ENCODE results near the gene MAMDC4.

Gene MAMDC4

DNA sequence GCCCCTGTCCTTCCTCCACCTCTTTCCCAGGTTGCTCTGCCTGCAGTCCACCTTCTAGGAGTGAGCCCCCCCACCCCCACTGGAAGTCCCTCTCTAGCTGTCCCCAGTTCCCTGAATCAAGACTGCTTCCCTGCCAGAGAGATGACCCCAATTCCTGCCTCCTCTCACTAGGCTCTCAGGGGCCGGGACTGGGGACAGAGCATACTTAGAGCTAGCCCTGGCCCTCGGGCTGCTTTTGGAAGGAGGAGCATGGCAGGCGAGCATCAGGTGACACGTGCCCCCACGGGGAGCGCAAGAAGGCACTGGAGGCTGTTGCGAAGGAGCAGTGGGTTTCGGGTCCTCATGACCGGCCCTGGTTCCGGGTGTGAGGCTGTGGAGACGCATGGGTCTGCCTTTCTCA, 43.9 kb downstream of the MAMDC4 start:
- no peak for DNase-seq

DNA sequence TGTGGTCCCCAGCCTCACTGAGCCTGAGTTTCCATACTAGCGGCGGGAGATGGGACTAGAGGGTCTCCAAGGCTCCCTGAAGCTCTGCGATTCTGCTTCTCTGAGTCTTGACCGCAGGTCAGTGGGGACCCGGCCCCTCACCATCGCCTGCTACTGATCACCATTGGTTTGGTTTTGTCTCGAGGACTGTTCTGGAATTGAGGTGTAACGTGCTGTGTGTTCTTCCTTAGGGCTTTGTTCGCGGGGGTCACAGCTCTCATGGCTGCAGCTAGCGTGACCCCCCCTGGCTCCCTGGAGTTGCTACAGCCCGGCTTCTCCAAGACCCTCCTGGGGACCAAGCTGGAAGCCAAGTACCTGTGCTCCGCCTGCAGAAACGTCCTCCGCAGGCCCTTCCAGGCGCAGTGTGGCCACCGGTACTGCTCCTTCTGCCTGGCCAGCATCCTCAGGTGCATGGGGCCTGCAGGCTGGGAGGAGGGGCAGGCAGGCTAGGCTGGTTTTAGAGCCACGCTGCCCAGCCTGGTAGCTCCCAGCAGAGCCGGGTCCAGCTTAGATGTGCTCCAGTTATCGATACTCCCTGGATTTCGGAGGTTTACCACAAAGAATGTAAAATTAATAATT, 46.4 kb downstream of the MAMDC4 start:
- no peak for DNase-seq

DNA sequence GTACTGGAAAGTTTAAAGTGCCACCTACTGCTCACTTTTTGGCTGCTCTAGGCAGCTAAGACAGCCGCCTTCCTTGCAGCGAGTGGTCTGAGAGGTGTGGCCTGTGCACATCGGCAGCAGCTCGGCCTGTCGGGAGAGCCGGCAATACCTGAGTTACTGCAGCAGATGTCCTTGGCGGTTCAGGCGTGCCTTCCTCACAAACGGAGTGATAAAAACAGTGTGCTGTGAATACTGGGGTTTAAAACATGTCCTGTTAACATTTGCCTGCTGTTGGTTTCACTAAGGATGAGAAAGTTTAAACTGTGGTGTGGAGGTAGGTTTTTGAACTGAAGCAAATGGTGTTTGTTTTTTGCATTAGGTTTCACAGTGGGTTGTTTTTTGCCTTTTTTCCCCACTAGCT, 47.0 kb downstream of the MAMDC4 start:
- DNase-seq = no peak

DNA sequence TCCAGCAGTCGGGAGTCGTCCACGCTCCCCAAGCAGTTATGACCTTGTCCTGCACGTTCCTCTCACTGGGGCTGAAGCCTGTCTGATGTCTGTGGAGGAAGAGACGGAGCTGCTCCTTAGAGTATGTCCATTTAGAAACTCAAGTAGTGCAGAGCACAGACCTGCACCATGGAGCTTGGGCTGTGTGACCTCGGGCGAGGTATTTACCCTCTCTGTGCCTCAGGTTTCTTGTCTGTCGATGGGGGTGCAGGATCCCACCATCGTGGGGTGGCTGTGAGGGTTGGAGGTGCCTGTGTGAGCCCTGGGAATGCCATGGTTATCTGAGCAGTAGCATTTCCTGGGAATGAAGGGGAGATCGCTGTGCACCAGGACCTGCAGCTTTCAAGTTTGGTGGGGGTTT, 48.4 kb downstream of the MAMDC4 start:
- no peak for DNase-seq

DNA sequence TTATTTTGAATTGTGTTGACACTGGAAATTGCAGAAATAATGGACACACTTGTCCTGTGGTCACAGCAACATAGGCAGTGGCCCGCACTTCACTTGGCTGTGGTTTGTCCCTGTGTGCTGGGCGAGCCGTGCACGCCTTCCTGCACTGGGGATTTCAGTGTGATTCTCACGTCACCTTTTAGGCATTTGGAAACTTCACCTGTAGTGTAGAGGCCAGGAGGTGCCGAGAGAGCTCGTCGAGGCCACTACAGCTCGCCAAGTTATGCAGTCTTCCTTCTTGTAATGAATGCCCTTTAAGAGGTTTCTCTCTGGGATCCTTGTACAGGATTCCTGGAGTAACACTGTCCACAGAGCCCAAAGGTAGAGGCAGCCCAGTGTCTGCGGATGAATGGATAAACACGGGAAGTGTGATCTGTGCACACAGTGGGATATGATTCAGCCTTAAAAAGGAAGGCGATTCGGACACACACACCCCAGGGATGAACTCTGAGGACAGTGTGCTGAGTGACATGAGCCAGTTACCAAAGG, 48.9 kb downstream of the MAMDC4 start:
- no peak for DNase-seq

DNA sequence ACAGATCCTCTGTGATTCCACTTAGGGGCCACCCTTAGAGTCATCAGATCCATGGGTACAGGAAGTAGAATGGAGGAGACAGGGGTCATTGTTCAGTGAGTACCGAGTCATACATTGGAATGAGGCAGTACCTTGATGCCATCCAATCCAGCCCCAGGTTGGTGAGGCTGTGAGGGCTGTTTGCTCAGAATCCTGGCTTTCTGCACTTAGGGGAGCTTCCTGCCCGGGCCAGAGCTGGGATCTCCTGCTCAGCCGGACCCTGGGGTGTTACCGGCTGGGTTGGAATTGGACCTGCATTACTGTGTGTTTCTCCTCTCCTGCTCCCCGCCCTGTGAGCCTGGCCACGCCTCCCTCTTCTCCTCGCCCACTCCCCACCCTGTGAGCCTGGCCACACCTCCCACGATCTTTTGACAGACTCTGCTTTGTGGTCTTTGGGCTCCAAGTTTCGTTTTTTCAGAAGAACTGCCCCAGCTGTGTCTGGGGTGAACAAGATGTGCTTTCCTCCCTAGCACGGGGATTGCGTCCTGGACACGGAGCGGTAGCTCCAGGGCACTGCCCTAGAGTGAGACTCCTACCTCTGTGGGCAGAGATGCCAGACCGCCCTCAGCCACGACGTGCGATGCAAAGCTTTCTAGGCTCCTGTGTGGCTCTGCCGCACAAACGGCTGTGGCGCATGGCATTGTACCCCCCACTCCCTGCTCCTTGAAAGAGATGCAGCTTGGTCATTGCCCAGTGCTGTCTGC, 49.5 kb downstream of the MAMDC4 start:
- no peak for DNase-seq

DNA sequence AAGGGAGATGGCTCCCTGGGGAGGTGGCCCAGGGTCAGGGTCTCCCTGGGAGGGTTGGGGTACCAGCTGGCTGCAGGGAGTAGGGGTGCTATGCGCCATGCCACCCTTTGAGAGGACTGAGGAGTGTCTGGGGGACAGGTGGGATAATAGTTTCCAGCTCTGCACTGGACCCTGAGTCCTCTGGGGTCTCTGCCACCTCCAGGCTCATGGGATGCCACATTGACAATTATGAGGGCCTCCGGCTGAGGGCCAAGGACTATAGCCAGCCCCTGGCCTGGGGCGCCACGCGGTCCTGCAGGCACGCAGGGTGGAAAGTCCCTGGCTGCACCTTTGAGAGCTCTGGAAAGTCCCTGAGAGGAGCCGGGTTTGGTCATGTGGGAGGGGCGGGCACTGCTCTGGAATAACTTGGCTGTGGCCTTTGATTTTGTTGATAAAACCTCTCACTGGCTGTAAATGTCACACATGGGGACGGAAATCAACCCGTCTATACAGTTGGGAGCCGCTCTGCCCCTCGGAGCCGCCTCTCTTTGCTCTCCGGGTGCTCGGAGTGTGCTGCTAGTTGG, 50.2 kb downstream of the MAMDC4 start:
- DNase-seq = peak; percentile 24

DNA sequence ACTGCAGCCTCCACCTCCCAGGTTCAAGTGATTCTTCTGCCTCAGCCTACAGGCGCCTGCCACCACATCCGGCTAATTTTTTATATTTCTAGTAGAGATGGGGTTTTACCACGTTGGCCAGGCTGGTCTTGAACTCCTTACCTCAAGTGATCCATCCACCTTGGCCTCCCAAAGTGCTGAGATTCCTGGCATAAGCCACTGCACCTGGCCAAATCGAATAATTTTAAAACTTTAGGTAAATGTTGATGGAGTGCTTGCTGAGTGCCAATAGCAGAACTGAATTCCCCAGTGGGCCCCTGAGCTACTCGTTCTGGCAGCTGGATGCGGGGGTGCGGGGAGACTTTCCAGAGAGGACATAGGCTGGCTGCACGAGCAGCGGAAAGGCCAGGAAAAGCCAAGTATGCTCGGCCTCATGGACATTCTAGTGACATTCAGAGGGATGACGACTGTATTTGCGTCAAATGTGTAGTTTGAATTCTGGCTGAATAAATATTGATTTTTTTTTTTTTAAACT, 51.0 kb downstream of the MAMDC4 start:
- DNase-seq = no peak

DNA sequence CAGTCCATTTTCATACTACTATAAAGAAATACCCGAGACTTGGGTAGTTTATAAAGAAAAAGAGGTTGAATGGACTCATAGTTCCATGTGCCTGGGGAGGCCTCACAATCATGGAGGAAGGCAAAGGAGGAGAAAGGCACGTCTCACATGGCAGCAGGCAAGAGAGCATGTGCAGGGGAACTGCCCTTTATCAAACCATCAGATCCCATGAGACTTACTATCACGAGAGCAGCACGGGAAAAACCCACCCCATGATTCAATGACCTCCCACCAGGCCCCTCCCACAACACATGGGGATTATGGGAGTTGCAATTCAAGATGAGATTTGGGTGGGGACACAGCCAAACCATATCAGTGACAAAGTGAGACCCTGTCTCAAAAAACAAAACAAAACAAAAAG, 54.1 kb downstream of the MAMDC4 start:
- no peak for DNase-seq

DNA sequence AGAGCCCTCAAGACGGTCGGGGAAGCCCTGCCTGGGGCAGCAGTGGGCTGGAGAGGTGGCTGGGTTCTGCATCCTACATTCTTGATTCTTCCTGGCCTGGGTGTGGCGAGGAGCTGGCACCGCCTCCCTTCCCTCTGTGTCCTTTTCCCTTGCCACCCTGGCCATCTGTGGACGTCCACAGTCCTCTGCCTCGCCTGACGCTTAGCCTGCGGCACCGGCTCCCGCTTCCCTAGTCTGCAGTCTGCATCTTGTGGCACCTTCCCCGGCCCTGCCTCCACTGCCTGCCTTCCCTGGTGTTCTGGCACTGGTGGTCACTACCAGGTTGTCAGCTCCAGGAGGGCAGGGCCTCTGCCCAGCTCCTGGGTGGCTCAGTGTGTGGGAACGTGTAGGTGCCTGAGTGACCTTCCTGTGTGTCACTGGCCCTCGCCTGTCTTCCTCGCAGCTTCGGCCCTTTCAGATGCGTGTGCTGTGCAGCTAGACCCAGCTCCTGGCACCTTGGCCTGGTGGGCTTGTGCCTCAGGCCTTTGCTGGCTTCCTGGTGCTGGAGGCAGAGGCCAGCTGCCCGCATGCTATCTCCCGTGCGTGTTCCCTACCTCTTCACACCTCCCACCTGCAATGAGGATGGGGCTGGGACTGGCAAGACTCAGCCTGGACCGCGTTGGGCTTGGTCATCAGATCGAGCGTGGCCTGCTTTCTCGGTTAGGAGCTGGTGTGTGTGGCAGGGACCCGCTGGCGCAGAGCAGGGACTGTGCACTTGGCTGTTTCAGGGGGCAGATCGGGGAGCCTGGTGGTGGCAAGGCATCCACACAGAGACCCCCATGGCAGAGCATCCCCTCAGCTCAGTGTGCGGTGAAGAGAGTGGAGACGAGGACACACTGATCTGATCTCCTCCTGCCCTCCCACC, 55.1 kb downstream of the MAMDC4 start:
- no peak for DNase-seq
